ENCODE data around the gene DUSP2.

DUSP2 gene

GRCh38 chr2:96153291-96153713 is 8.1 kb upstream of the DUSP2 start:
- H3K27ac ChIP-seq, result no peak overlapping the region
- ChIA-PET POLR2A (ENCODE audit: low non-redundant PET) (no interaction called here), CTCF (interaction anchor here (0.5 kb wide), 1 partner anchor 160 kb away, joined by 3 read pairs; no protein-coding TSS in a partner anchor)
- TF ChIP-seq CTCF (conservative IDR thresholded peaks at IDR 0.05; ENCODE audit: low read depth), result no peak
- DNase-seq (ENCODE audit: low spot score), result no peak

- no peak for DNase-seq (ENCODE audit: low spot score)
- H3K27ac ChIP-seq, result no peak overlapping the region
- POLR2A ChIA-PET (ENCODE audit: low non-redundant PET), result interaction anchor here (0.6 kb wide), 1 partner anchor 36 kb away, joined by 4 read pairs; no protein-coding TSS in a partner anchor
- TF ChIP-seq CTCF (conservative IDR thresholded peaks at IDR 0.05; ENCODE audit: low read depth), result no peak
- CTCF ChIA-PET, result interaction anchor here (0.5 kb wide), 1 partner anchor 161 kb away, joined by 3 read pairs; no protein-coding TSS in a partner anchor
Observed at GRCh38 chr2:96152304-96153161, 7.3 kb upstream of the DUSP2 start.

GRCh38 chr2:96151595-96152303 is 6.5 kb upstream of the DUSP2 start:
- H3K27ac ChIP-seq, result no peak overlapping the region
- ChIA-PET POLR2A (ENCODE audit: low non-redundant PET) (no interaction called here), CTCF (interaction anchor here (2.2 kb wide), 1 partner anchor 129 kb away, joined by 7 read pairs; no protein-coding TSS in a partner anchor)
- DNase-seq (ENCODE audit: low spot score), result no peak
- TF ChIP-seq CTCF (conservative IDR thresholded peaks at IDR 0.05; ENCODE audit: low read depth), result no peak

- H3K27ac ChIP-seq, result no peak overlapping the region
- DNase-seq (ENCODE audit: low spot score), result no peak
- no peak for TF ChIP-seq CTCF (conservative IDR thresholded peaks at IDR 0.05; ENCODE audit: low read depth)
- ChIA-PET POLR2A (ENCODE audit: low non-redundant PET) (no interaction called here), CTCF (interaction anchor here (0.7 to 2.2 kb wide), 3 partner anchors 14 to 129 kb away, joined by 3 to 7 read pairs (median 4); no protein-coding TSS in a partner anchor)
Observed at GRCh38 chr2:96150791-96151594, 5.8 kb upstream of the DUSP2 start.

- CTCF ChIA-PET, result interaction anchor here (0.7 to 2.2 kb wide), 5 partner anchors 11 to 128 kb away, joined by 3 to 7 read pairs (median 4); no protein-coding TSS in a partner anchor
- H3K27ac ChIP-seq, result no peak overlapping the region
Observed at GRCh38 chr2:96150007-96150640, 4.9 kb upstream of the DUSP2 start.

More at GRCh38 chr2:96150007-96150640, 4.9 kb upstream of the DUSP2 start:
- POLR2A ChIA-PET (ENCODE audit: low non-redundant PET), result no interaction called here
- no peak for DNase-seq (ENCODE audit: low spot score)
- no peak for TF ChIP-seq CTCF (conservative IDR thresholded peaks at IDR 0.05; ENCODE audit: low read depth)
